Measurements from ENCODE around the gene C2orf72.
A peak's percentile ranks its signal among the peaks of the same experiment; 100 is the strongest.

The C2orf72 gene

DNA sequence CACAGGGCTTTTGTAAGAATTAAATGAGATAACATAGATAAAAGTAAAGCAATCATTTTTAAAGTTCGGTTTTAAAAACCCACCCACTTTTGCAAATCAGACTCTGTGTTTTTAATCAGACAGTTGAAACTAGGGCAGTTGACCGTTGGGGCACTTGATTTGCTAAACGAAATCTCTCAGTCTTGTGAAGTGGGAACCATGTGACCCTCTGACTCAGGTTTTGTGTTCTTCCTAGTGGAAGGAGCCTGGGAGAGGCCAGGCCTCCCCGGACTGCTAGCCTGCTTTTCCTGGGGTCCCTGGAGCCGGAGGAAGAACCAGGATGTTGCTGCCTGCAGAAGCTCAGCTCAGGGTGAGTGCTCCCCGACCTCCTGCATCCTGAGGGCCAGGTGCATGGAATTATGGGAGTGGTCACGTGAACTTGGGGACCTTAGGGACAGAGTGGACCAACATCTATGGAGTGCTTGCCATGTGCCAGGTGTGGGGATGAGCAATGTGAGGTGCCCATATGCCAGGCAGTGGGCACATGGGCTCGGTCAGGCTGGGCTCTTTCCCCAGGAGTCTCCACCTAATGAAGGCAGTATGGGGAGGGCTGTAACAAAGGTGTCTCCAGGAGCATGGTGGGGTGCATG is 3.9 kb downstream of the C2orf72 start:
- peak in 2 of 51 donors; percentile 10 to 18 for DNase-seq

DNA sequence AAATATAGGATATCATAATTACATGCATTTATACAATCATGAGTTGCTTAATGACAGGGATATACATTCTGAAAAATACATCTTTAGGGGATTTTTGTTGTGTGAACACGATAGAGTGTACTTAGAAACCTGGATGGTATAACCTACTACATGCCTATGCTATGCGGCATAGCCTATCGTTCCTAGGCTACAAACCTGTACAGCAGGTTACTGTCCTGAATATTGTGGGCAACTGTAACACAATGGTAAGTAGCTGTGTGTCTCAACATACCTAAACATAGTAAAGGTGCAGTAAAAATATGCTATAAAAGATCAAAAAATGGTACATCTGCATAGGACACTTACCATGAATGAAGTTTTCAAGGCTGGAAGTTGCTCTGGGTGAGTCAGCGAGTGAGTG is 6.5 kb downstream of the C2orf72 start:
- DNase-seq = no peak

DNA sequence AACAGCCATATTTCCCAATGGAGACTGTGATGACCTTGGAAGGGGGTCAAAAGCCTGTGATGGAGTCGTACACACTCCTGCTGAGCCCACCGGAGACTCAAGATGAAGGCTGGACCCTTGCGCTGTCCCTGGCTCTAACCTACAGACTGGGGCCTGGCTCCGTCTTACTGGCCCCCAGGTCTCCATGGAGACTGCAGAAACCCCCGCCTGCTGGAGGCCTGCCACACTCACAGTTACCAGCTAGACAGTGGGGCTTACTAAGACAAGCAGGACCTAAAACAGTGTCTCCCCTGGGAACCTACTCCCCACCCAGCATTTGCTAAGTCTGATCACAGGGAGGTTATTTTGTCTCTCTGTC is 9.6 kb downstream of the C2orf72 start:
- DNase-seq = peak in 1 of 51 donors; percentile 27

DNA sequence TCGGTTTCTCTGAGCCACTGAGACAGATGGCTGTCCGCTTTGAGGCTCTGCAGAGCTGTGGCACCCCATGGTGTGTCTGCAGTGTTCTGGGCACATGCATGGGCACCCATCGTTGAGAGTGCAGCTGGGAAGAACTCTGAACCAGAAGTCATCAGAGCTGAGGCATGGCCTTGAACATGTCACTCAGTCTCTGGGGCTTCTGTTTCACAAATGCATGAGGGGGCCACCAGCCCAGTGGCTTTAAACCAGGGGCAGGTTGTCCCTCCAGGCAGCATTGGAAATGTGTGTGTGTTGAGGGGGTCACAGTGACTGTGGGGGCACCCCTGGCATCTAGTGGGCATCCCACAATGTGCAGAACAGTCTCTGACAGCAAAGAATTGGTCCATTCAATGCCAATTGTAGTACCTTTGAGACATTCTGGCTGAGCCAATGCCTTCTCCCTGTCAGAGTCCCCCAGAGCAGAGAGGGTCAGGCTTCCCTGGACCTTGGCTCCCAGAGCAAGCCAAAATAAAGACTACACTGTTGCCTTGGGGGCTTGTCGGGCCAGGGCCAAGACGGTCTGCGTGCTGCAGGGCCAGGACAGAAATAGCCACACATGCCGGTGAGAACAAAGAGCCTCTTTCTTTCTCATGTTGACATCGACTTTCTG is 10.1 kb downstream of the C2orf72 start:
- peak in 42 of 51 donors; percentile 29 to 92 (median 64) for DNase-seq

DNA sequence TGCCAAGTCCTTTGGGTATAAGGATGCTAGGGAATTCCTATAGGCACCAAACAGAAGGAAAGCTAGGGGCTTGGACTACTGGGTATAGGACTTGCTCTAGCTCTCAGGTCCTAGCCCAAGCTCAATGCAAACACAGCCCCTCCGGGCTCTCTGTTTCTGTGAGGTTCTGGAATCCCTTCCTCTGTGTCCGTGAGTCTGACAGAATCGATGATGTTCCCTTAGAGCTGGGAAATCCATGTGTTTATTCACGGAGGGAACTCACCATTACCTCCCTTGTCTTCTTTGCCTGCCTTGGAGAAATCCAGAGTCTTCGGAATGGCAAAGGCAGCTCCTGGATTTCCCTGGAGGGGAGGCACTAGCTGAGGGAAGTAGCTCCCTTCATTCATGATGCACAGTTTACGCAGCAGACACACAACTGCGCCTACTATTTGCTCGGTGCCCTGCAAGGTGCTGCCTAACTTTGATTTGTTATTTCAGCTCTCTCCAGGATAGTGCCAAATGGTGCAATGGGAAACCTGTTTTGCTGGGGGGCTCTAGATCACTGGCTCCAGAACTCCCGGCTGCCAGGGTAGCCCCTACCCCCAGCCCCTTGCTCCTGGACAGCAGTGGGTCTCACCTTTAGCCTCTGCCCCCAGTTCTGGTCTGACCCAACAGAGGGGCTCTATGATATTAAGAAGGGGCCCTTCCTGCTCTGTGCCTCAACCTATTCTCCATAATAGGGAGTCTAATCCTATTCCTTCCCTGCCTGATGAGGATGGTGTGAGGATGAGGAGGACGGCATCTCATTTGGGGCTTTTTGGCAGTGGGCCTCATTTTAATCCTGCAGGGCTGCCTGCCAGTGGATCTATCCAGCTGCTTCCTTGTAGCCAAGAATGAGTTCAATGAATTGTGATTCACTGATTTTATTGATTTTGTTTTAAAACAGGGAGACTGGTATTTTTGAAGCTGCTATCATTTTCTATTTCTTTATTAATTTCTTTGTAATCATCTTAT is 10.9 kb downstream of the C2orf72 start:
- DNase-seq = peak in 6 of 51 donors; percentile 21 to 64 (median 34)

DNA sequence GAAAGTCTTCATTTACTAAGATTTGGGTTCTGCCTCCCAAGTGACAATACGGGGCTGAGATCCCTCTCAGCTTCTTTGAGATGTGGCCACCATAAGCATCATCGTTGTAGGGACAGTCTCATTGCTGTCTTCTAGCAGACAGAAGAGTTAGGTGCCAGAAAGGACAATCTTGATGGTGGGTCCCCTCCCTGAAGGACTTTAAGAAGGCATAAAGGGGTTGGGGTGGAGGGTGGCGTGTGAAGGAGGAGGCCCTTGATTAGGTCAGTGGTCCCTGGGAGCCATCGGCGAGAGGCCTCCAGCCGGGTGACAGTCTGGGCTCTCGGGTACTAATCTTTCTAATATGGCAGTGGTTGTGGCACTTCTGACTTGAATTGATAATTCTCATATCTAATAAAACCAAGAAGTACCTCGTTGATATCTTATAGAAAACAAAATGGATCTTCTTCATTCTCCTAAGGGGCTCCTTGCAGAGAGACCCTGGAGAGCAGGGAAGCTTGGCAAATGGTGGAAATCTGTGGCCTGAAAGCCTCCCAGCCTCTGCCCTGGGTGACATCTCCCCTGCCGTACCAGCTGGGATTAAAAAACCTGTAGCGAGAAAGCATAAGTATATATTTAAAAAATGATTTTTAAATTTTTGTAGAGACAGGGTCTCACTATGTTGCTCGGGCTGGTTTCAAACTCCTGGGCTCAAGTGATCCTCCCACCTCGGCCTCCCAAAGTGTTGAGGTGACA is 12.1 kb downstream of the C2orf72 start:
- no peak for DNase-seq

DNA sequence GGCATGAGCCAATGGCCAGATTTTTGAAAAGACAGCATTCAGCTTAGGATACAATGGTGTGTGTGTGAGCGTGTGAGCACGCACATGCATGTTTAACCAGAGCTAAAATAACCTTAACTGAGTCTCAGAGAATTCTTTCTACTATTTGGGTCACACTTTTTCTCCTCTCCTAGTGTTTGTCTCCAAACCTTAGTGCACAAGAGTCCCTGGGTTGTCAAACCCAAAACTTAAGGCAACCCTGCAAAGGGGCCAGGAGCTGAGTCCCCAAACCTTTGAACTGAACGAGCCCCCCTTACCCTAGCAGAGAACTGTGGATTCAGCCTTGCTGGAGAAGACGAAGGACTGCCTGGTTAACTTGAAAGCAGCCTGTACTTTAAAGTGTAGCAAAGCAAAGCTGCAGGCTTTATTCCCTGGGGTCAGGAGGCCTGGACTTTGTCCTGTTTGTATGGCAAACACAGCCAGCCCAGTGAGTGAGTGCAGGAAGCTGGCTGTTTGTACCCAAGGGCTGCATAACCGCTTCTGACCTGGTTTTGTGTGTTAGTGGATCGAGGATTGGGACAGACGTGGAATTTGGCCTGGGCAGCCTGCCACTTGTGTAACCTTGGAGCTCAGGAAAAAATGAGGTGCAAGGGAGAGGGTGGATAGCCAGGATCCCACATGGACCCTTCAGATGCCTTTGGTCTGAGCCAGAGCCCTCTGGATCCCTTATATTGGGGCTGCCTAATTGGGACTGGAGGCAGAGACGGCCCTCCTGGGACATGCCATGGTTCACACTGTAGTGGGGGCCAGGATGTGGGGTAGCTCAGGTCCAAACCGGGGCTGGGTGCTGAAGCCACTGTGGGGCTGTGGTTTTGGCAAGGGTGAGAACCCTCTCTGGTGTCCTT is 12.9 kb downstream of the C2orf72 start:
- DNase-seq = peak in 30 of 51 donors; percentile 19 to 78 (median 48)

DNA sequence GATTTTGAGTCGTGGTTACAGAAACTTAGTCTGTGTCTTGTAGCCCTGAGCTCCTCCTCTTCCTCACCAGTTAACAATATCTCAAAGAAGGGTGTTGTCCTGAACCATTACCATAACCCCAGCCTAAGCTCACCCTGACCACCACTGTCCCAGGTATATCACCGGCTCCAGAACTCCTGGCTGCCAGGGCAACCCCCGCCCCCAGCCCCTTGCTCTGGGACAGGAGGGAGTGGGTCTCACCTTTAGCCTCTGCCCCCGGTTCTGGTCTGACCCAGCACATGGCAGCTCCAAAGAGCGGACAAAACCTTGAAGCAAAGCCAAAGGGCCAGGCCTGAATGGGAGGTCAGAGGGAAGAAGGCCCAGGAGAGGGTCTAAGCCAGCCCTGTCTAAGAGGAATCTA is 13.8 kb downstream of the C2orf72 start:
- DNase-seq = no peak

DNA sequence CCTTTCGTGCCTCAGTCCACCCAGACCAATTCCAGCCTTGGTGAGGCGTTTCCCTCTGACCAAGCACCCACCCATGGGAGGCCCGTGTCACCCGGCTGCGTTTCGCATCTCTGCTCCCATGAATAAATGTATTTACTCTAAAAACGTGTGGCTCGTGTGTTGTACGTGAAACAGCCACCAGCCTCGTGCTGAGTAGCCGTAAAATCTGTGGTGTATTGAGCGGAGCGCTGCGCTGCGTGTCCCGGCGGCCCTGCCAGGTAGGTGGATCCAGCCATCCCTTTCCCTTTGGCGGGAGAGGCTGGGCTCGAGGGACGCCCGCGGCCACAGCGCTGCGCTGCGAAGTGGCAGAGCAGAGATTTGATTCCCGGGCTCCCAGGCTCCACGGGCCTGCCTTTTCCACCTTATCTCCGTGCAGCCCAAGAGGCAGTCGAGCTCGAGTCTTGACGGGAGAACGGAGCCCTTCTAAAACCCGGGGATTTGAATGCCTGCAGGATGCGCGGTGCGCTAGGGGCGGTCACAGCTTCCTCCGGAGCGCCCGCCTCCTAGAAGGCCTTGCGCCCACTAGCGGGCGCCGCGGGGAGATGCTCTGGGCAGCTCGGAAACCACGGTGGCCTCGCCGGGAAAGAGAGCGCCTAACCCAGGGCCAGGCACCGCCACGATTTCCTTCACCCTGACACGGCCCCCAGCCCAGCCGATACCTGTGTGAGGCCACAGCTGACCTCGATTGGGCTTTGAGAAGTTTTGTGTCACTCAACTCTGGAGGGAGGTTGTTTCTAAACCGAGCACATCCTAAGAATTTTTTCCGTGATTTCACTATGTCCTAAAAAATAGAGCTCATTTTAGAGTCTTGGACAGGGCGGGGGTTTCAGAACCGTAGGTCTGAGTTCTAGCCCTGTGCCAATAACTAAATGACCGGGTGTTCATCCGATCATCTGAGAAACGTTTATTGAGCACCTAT is 15.4 kb downstream of the C2orf72 start:
- DNase-seq = peak in 48 of 51 donors; percentile 43 to 89 (median 75)

DNA sequence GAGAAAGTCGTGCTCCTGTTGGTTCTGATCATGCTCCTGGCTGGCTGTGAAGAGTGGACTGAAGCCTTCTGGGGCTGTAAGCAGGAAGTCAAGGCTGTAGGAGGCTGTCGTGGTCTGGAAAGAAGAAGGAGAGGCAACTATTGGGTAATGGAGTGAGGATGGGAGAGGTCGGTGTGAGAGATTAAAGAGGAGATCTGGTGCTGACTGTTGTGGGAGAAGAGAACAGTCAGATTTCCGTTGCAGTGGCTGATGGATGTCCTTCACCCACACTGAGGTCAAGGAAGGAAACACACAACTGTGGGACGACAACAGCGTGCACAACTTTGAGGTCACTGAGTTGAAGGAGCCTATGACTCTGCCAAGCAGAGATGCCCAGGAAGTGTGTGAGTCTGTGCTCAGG is 16.5 kb downstream of the C2orf72 start:
- no peak for DNase-seq

DNA sequence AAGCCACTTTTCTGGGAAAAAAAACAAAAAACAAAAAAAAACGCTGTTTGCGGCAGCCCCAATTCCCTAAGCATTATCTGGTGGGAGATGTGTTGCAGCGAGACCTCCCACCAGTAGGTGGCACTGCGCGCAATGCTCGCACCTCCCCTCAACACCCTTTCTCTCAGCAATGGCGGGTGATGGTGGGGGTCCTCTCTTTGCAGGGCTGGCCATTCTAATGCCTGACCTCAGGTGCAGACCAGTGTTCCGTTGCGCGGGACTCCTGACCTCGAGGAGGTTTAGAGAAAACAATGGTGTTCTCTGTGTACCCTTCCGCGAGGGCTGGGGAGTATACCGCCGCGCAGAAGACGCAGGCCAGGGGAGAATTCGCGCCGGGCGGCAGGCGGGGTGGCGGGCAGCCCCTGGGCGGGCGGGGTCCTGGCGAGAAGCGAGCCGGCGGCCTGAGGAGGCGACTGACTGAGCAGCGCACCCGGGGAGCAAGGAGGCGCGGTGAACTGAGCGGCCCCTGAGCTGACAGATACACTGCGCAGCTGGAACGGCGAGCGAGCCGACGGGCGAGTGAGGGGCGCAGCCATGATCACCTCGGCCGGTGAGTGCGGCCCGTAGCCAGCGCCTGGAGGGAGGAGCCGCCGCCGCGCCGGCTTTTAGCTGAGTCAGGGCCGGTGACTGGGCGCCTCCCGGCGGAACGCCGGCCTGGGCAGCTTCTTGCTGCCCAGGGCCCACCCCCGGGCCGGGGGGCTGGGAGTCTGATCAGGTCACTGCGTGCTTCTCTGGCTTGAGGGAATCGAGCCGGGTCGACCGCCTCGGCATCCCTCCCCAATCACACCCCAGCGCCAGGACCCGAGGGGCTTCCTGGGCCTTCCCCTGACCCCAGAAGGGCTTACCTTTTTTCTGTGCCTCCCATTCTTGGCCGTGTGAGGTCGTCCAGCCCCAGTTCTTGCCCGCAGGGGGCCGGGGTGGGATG is 19.4 kb downstream of the C2orf72 start, which contains the start of gene PSMD1:
Gene PSMD1 (plus strand): TSS at position 415 of the 964 bp plus-strand sequence. CDS start 159 bp downstream, at position 574.
- peak; percentile 66 to 97 (median 88) for DNase-seq

DNA sequence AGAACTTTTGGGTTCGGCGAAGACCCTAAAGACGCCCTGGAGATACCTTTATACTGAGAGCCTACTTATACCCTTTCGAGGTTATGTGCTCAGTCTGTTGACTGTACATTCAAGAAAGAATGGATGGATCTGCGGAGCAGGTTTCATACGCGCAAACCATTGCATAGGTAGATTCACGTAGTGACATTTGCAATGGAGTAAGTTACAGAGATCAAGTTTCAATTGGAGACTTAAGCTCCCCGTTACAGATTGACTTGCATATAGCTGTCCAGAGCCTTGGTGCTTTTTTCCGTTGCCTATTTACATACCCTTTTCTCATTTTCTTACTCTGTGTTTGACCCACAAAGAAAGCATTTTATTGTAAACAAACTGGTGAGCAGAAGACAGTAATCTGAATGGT is 20.3 kb downstream of the C2orf72 start:
- DNase-seq = no peak

DNA sequence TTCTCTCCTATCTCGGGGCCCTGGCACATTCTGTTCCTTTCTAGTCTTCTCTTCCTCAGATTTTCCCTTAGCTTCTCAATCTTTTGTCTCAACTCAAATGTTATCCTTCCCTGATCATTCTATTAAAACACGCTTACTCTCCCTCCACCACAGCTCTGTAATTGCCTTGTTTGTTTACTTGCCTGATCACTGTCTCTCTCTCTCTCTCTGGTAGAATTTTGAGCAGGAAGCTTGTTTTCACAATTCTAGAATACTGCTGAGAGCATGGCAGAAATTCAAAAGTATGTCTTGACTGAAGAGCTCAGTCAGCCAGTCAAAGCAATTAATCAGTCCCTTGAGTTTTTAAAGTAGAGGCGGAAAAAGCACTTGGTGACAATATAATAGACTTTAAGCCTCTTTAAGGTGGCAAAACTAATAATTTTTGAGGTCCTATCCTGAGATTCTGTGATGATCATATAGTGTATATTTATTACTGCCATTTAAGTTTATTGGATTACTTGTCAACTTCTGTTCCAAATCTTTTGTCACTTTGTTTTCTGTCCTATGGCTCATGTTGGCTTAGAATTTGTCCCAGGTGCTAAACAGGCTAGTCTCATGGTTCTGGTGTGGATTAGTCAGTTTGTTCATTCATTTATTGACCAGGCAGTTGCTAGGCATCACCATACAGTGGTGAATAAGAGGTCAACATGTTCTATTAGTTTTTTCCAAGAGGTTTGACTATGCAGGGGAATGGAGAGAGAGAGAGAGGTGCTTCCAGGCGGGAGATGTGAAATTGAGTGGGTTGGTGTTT is 21.6 kb downstream of the C2orf72 start:
- no peak for DNase-seq

DNA sequence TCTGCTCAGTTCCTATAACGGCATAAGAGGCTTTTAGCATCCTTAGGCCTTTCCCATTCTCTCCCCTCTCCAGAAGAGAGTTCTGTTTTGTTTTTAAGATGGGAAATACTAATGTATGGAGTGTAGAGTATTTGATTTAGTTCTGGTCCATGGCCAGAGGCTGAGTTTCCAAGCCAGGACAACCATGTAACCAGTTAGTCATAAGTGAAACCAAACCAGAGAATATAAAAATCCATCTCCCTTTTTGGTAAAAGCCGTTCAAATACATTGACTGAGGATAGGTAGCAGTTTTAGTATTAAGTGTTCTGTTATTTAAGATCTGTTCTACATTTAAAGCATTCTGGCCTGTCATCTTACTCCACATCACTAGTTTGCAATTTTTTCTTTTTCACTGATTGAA is 22.4 kb downstream of the C2orf72 start:
- DNase-seq = no peak

DNA sequence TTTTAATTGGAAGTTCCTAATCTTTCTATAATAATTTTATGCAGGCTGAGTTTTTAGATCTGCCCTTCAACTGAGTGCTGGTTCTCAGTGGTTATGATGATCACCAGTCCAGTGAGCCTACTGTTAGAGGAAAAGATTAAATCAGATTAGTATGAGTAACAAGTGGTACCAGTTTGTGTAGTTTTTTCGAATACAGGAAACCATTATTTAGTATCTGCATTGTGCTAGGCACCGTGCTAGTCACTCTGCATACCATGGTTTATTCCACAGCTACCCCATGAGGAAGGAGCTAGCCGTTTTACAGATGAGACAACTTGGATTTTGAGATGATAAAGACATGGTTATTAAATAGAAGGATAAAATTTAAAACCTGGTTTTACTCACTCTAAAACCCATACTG is 25.5 kb downstream of the C2orf72 start:
- DNase-seq = no peak

DNA sequence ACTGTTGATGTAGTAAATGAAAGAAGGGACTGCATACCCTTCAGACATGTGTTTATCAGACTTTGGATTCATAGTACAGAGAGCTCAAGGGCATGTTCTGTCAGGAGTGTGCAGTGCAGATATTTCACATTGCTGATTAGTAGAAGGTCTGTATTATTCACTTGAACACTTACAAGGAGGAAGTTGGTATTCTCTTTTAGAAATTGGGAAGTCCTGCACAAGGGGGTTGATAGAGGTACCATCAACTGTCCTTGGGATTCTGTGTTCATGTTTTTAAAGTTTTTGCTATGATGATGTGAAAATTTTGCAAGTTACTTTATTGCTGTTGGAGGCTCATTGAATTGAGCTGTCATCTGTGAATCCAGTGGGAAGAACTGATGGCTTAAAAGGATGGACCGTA is 26.0 kb downstream of the C2orf72 start:
- DNase-seq = no peak

DNA sequence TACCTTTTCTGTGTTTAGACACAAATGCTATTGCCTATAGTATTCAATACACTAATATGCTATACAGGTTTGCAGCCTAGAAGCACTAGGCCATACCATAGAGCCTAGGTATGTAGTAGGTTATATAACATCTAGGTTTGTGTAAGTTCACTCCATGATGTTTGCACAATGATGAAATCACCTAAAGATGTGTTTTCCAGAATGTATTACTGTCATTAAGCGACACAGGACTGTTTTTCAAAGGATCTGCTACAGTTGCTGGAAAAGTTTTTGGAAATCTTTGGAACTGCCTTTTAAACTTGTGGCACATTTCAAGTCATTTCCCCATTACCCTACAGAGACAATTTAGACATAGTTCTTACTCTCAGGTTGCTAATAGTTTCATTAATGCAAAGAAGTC is 28.6 kb downstream of the C2orf72 start:
- no peak for DNase-seq
